Measurements from ENCODE around the gene LARP7.
"Not testable (repeated sequence)": the region's sequence is repeated elsewhere in the genome, so short reads cannot be mapped to it uniquely, and the experiment has no call there.

LARP7 gene

GRCh38 chr4:112702892-112703291 is 65.9 kb downstream of the LARP7 start:
- no peaks in the 10 kb centered on the region for H4K20me1 ChIP-seq (ENCODE audit: insufficient read depth, low read length, poor library complexity, severe bottlenecking)
- H3K9ac ChIP-seq (ENCODE audit: low read depth, low read length, poor library complexity, severe bottlenecking) = no peak overlapping the region
- H3K4me1 ChIP-seq (ENCODE audit: insufficient read depth, low read length, poor library complexity, severe bottlenecking) = no peaks in the 10 kb centered on the region
- H3K4me2 ChIP-seq (ENCODE audit: low read depth, low read length, poor library complexity, severe bottlenecking) = no peak overlapping the region
- no peaks in the 10 kb centered on the region for H3K9me2 ChIP-seq (replicated peaks; ENCODE audit: low read depth, low read length)
- no peak overlapping the region for H2AFZ ChIP-seq (ENCODE audit: low read length)
- no peak overlapping the region for H3K4me3 ChIP-seq (ENCODE audit: low read length, poor library complexity, severe bottlenecking)
- H3K36me3 ChIP-seq (ENCODE audit: insufficient read depth, low read length) = no peaks in the 10 kb centered on the region
- no peaks in the 10 kb centered on the region for H3F3A ChIP-seq (ENCODE audit: low read depth)
- H3K79me2 ChIP-seq (ENCODE audit: insufficient read depth, low read length) = no peaks in the 10 kb centered on the region
- H3K9me3 ChIP-seq (ENCODE audit: insufficient read depth, low read depth, low read length) = no peaks in the 10 kb centered on the region
- TF ChIP-seq EZH2phosphoT487 (IDR thresholded peaks at IDR 0.05; ENCODE audit: borderline replicate concordance) (no peak), CTCF (conservative IDR thresholded peaks at IDR 0.05; ENCODE audit: low read length) (no peak)
- H3K27me3 ChIP-seq (ENCODE audit: insufficient read depth, low read length, poor library complexity, severe bottlenecking) = no peaks in the 10 kb centered on the region

DNA sequence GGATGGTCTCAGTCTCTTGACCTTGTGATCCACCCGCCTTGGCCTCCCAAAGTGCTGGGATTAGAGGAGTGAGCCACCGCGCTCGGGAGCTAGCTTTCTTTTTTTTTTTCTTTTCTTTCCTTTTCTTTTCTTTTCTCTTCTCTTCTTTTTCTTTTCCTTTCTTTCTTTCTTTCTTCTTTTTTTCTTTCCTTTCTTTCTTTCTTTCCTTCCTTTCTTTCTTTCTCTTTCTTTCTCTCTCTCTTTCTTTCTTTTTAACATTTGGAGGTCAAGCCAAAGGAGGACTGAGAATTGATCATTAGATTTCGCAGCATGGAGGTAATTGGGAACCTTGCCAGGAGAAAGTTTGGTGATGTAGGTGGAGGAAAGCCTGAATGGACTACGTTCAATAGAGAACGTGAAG is 67.4 kb downstream of the LARP7 start:
- H3K9me3 ChIP-seq (ENCODE audit: insufficient read depth, low read depth, low read length) = no peaks in the 10 kb centered on the region
- no peaks in the 10 kb centered on the region for H3K27me3 ChIP-seq (ENCODE audit: insufficient read depth, low read length, poor library complexity, severe bottlenecking)
- no peak overlapping the region for H2AFZ ChIP-seq (ENCODE audit: low read length)
- no peaks in the 10 kb centered on the region for H3K4me1 ChIP-seq (ENCODE audit: insufficient read depth, low read length, poor library complexity, severe bottlenecking)
- no peak overlapping the region for H3K9ac ChIP-seq (ENCODE audit: low read depth, low read length, poor library complexity, severe bottlenecking)
- no peak overlapping the region for H3K4me2 ChIP-seq (ENCODE audit: low read depth, low read length, poor library complexity, severe bottlenecking)
- no peaks in the 10 kb centered on the region for H4K20me1 ChIP-seq (ENCODE audit: insufficient read depth, low read length, poor library complexity, severe bottlenecking)
- no peaks in the 10 kb centered on the region for H3K79me2 ChIP-seq (ENCODE audit: insufficient read depth, low read length)
- no peak for TF ChIP-seq EZH2phosphoT487 (IDR thresholded peaks at IDR 0.05; ENCODE audit: borderline replicate concordance)
- no peaks in the 10 kb centered on the region for H3F3A ChIP-seq (ENCODE audit: low read depth)
- H3K4me3 ChIP-seq (ENCODE audit: low read length, poor library complexity, severe bottlenecking) = no peak overlapping the region
- no peaks in the 10 kb centered on the region for H3K9me2 ChIP-seq (replicated peaks; ENCODE audit: low read depth, low read length)
- no peaks in the 10 kb centered on the region for H3K36me3 ChIP-seq (ENCODE audit: insufficient read depth, low read length)

DNA sequence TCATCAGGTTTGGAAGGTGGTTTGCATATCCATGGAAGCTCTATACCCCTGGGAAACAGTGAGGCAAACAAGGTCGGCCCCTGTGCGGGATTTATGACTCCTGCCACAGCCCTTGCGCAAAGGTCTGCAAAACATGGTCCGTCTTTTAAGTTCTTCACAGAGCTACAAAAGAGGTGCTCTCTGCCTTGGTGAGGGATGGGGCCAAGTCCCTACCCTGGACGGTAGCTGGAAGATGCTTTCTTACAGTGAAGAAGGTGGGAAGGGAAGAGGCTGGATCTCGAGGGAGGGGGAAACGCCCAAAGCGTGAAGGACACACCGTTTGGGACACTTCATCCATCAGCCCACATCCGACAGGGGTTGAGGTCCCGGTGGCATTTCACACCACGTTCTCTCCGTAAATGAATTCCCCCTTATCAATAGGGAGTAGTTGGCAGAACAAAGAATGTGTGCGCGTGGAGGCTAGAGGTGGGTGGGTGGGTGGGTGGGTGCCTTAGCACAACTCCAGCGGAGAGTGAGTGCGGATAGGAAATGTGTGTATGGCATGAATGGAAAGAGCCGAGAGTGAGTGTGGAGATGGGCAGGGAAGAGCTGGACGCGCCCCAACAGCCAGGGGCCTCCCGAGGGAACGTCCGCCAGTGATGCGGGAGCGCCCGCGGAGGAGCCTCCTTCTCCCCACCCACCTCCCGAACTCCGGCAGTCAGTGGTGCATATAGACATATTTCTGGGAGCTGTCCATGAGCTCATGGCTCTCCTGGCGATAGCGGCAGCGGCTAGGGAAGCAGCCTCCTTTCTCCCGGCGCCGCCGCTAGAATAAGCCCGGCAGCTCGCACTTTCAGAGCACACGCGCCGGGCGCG is 68.3 kb downstream of the LARP7 start:
- Histone ChIP-seq H3K4me3 (ENCODE audit: low read length, poor library complexity, severe bottlenecking) (no peak overlapping the region), H3K27me3 (ENCODE audit: insufficient read depth, low read length, poor library complexity, severe bottlenecking) (no peaks in the 10 kb centered on the region), H3K9ac (ENCODE audit: low read depth, low read length, poor library complexity, severe bottlenecking) (no peak overlapping the region), H3K9me2 (replicated peaks; ENCODE audit: low read depth, low read length) (no peaks in the 10 kb centered on the region), H3F3A (ENCODE audit: low read depth) (no peaks in the 10 kb centered on the region), H3K4me2 (ENCODE audit: low read depth, low read length, poor library complexity, severe bottlenecking) (no peak overlapping the region), H3K9me3 (ENCODE audit: insufficient read depth, low read depth, low read length) (no peaks in the 10 kb centered on the region), H2AFZ (ENCODE audit: low read length) (no peak overlapping the region), H3K4me1 (ENCODE audit: insufficient read depth, low read length, poor library complexity, severe bottlenecking) (no peaks in the 10 kb centered on the region), H3K79me2 (ENCODE audit: insufficient read depth, low read length) (no peaks in the 10 kb centered on the region), H3K36me3 (ENCODE audit: insufficient read depth, low read length) (no peaks in the 10 kb centered on the region), H4K20me1 (ENCODE audit: insufficient read depth, low read length, poor library complexity, severe bottlenecking) (no peaks in the 10 kb centered on the region)
- TF ChIP-seq EZH2phosphoT487 (IDR thresholded peaks at IDR 0.05; ENCODE audit: borderline replicate concordance) (no peak), CTCF (conservative IDR thresholded peaks at IDR 0.05; ENCODE audit: low read length) (no peak)

GRCh38 chr4:112705891-112706839 is 69.2 kb downstream of the LARP7 start:
- not testable (repeated sequence) for H3K36me3 ChIP-seq (ENCODE audit: insufficient read depth, low read length); H4K20me1 ChIP-seq (ENCODE audit: insufficient read depth, low read length, poor library complexity, severe bottlenecking); H3K9ac ChIP-seq (ENCODE audit: low read depth, low read length, poor library complexity, severe bottlenecking); H3K79me2 ChIP-seq (ENCODE audit: insufficient read depth, low read length); H3K4me3 ChIP-seq (ENCODE audit: low read length, poor library complexity, severe bottlenecking); H3K4me2 ChIP-seq (ENCODE audit: low read depth, low read length, poor library complexity, severe bottlenecking); H3F3A ChIP-seq (ENCODE audit: low read depth); H3K9me3 ChIP-seq (ENCODE audit: insufficient read depth, low read depth, low read length); H3K27me3 ChIP-seq (ENCODE audit: insufficient read depth, low read length, poor library complexity, severe bottlenecking); H3K4me1 ChIP-seq (ENCODE audit: insufficient read depth, low read length, poor library complexity, severe bottlenecking); H3K9me2 ChIP-seq (replicated peaks; ENCODE audit: low read depth, low read length)
- peak overlapping the region; percentile 69; the same call in 1 of the 2 replicates for H2AFZ ChIP-seq (ENCODE audit: low read length)

Measured in Loucy (cell line).